NOMO-1 treated with DMSO at 0.1 percent for 48 hours (cell line): ENCODE measurements around the gene GTF2B.
"Not testable (repeated sequence)": the region's sequence is repeated elsewhere in the genome, so short reads cannot be mapped to it uniquely, and the experiment has no call there.

Experiments
- DNase-seq: peaks from one replicate; lab custom pipeline; 2025; ENCODE audit not compliant: unreplicated experiment; lab: John Stamatoyannopoulos, UW

GTF2B gene

DNA sequence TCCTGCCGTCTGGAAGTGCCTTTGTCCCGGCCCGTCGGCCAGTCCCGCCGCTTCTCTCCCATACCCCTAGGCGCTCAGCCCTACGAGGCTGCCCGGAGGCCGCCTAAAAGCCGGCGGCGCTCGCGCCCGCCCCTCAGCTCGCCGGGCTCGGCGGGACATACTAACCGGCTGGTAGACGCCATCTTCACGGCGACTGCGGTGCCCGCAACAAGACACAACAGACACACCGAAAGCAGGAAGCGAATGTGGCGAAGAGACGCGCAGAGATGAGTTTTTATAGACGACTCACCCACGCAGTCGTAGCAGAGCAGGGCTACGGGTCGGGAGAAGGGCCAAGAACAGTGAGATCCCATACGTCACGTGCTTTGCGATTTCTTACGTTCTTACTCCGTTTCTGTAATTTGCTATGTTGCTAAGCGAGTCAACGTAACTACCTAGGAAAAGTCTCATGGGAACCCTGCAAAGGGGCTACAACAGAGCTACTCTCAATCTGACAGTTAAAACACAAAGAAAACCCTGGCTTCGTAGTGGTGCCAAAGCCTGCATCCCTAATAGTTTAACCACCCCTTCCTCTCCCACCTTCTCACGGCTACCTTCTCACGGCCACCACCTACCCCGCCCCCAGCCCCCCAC lies at the start of gene GTF2B:
TSS of gene GTF2B (minus strand) at position 250 of the 633 bp plus-strand sequence. CDS start at position 182, 68 bp downstream.
- peak; percentile 96 for DNase-seq

- DNase-seq = not testable (repeated sequence)
Observed at GRCh38 chr1:88938528-88938927, 47.2 kb upstream of the GTF2B start.

DNA sequence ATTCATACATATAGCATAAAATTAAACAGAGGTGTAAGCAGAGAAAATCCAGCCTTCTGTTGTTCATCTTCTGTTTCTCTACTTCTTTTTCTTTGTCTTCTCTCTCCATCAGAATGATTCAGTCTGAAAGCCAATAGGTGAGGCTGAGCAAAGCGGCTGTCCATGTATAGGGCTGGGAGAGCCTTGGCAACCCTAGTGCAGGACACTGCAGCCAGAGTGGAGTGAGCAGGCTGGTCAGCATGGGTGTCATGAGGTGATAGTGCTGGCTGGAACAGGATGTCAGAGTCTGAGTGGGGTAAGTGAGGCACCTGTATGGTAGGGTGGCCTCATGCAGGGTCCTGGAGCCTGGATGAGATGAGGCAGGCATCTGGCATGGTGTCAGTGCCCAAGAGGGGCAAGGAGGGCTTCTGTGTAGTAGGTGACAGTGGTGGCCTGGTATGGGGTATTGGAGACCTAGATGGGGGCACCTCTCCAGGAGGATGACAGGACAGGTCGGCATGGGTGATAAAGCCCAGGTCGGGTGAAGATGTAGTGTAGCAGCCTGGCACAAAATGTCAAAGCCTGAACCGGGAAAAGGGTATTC lies 45.5 kb upstream of the GTF2B start:
- no peak for DNase-seq

GRCh38 chr1:88936223-88936523 lies 44.8 kb upstream of the GTF2B start:
- no peak for DNase-seq

DNA sequence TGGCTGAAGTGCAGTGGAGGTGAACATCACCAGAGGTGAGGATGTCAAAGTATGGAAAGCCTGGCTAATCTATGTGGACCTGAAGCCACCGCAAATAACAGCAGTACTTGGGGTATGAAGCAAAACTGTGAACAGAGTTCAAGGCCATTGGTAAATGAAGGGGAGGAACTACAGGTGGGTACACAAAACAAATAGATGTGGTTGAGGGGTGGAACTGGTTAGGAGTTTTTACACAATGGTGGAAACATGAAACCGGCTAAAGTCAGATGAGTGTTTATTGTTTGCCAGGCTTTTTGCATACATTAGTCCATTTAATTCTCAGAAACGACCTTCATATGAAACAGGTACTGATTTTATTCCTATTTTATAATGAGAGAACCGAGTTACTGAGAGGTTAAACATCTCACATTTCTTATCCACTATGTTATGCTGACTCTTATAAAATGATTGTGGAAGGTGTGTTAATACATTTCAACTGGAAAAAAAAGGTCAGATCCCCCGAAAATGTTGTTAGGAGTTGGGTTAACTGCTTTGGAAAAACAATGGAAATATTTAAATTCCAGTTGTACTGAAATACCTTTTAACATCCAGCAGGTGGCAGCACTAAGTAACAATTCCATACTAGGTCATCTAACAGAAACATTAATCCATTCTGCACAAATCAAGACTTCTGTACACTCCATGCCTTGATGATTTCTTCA lies 44.3 kb upstream of the GTF2B start:
- DNase-seq = peak; percentile 29

DNA sequence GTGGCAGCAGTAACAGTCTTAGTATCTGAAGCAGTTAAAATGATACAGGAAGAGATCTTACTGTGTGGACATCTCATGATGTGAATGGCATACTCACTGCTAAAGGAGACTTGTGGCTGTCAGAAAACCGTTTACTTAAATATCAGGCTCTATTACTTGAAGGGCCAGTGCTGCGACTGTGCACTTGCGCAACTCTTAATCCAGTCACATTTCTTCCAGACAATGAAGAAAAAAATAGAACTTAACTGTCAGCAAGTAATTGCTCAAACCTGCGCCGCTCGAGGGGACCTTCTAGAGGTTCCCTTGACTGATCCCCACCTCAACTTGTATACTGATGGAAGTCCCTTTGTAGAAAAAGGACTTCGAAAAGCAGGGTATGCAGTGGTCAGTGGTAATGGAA lies 38.8 kb upstream of the GTF2B start:
- DNase-seq = peak; percentile 28

DNA sequence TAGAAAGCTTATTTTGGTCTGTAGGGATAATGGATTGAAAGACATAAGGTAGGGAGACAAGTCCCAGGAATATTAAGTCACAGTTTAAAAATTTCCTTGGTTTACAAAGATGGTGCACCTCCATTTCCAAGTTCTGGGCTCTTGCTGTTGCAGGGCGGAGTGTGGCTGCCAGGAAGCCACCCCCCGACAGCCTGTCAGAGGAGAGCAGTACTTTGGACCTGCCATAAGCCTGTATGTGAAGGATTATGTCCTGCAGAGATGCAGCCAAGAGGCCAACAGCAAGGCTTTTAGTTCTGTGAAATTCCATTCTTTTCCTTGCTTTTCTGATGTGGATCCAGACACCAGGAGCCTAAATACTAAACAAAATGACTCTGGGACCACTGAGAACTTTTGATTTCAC lies 31.9 kb upstream of the GTF2B start:
- DNase-seq = no peak

GRCh38 chr1:88922214-88922613 lies 30.8 kb upstream of the GTF2B start:
- no peak for DNase-seq

DNA sequence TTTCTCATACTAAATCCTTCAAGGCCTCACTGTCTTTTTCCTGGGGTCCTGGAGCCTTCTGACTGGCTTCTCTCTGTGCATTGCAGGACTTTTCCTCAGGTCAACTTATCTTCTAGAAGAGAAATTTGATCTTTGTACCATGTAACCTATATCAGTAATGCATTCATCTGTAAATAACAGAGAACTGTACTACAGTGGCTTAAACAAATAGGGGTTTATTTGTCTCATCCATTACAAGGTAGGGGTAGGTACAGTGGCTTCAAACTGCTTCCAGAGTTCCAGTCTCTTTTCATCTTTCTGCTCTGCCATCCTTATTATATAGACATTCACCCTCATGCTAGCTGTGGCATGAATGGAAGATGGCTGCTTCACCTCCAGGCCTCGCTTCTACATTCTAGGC lies 29.5 kb upstream of the GTF2B start:
- DNase-seq = no peak

GRCh38 chr1:88917321-88918025 lies 26.1 kb upstream of the GTF2B start:
- no peak for DNase-seq

DNA sequence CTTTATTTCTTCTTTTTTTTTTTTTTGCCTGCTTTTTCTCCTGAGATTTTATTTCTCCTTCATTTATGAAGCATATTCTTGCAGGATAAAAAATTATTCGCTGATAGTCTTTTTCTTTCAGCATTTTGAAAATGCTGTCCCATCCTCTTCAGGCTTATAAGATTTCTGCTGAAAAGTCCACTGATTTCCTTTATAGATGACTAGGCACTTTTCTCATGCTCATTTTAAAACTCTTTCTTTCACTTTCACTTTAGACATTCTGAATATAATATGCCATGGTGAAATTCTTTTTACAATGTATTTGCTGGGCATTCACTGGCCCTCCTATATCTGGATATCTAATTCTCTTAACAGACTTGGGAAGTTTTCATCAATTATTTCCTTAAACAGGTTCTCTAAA lies 25.5 kb upstream of the GTF2B start:
- DNase-seq = no peak

DNA sequence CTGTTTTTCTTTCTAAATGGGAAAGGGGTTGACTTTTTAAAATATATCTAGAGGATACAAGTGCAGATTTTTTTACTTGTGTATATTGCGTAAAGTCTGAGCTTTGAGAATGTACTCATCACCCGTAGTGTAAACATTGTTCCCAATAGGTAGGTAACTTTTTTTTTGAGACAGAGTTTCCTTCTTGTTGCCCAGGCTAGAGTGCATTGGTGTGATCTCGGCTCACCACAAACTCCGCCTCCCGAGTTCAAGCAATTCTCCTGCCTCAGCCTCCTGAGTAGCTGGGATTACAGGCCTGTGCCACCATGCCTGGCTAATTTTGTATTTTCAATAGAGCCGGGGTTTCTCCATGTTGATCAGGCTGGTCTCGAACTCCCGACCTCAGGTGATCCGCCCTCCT lies 20.4 kb upstream of the GTF2B start:
- DNase-seq = not testable (repeated sequence)

GRCh38 chr1:88911161-88911560 lies 19.8 kb upstream of the GTF2B start:
- DNase-seq = no peak

- DNase-seq = no peak
Observed at GRCh38 chr1:88910401-88910800, 19.0 kb upstream of the GTF2B start.

DNA sequence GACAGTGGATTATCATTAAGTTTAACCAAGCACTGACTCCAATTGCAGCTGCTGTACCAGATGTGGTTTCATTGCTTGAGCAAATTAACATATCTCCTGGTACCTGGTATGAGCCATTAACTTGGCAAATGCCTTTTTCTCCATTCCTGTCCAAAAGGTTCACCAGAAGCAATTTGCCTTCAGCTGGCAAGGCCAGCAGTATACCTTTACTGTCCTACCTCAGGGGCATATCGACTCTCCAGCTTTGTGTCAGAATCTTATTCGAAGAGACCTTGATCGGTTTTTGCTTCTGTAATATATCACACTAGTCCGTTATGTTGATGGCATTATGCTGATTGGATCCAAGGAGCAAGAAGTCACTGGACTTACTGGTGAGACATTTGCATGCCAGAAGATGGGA lies 9.5 kb upstream of the GTF2B start:
- DNase-seq = no peak

GRCh38 chr1:88897070-88897730 lies 5.8 kb upstream of the GTF2B start:
- DNase-seq = no peak

GRCh38 chr1:88892357-88892877 lies 1.1 kb upstream of the GTF2B start:
- DNase-seq = peak; percentile 54

- DNase-seq = no peak
Observed at GRCh38 chr1:88891951-88892340, 579 bp upstream of the GTF2B start.

- DNase-seq = peak; percentile 19
Observed at GRCh38 chr1:88890791-88891317, 513 bp downstream of the GTF2B start.

DNA sequence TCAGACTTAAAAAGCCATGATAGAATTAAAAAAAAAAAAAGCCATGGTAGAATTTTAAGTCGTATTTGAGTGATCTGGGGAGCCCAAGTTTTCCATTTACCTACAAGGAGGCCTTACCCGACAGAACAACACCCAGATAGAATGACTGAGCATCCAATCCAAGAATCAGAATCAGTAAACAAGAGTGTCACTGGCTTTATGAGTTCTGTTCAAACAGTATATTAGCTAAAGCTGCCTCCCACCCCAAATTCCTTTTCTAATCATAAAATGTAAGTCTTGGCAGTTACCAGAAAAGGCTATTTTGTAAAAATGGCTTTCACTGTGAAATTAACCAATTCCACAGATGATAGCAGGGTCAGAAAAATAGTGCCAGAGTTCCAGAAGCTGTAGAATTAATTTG lies 1.2 kb downstream of the GTF2B start:
- DNase-seq = no peak

GRCh38 chr1:88888750-88889149 lies 2.6 kb downstream of the GTF2B start:
- no peak for DNase-seq
